A204.1 (cell line): ENCODE data around the gene C17orf58.
A peak's percentile ranks its signal among the peaks of the same experiment; 100 is the strongest.
"Not testable (repeated sequence)": the region's sequence is repeated elsewhere in the genome, so short reads cannot be mapped to it uniquely, and the experiment has no call there.

Experiments
- FAIRE-seq: peaks from 2 replicates; lab custom pipeline; 2012; peaks lifted over from hg19 to GRCh38; lab: Jason Lieb, UNC

The C17orf58 gene

GRCh38 chr17:67999291-67999911 is 3.1 kb upstream of the C17orf58 start:
- FAIRE-seq = no peak

- FAIRE-seq = no peak
These were observed 2.2 kb upstream of the C17orf58 start for GRCh38 chr17:67998466-67998865.

- FAIRE-seq = no peak
These were observed 552 bp downstream of the C17orf58 start for GRCh38 chr17:67995570-67996263.

- FAIRE-seq = no peak
These were observed 1.3 kb downstream of the C17orf58 start for GRCh38 chr17:67994817-67995569.

- FAIRE-seq = no peak
These were observed 2.3 kb downstream of the C17orf58 start for GRCh38 chr17:67993998-67994361.

GRCh38 chr17:67993153-67993997 is 2.9 kb downstream of the C17orf58 start:
- FAIRE-seq = no peak

- no peak for FAIRE-seq
These were observed 3.6 kb downstream of the C17orf58 start for GRCh38 chr17:67992548-67993152.

- FAIRE-seq = no peak
These were observed 5.4 kb downstream of the C17orf58 start for GRCh38 chr17:67990909-67991308.

- FAIRE-seq = no peak
These were observed 12.9 kb downstream of the C17orf58 start for GRCh38 chr17:67983383-67983688.

GRCh38 chr17:67982686-67983382 is 13.4 kb downstream of the C17orf58 start:
- FAIRE-seq = no peak

GRCh38 chr17:67982034-67982640 is 14.1 kb downstream of the C17orf58 start:
- FAIRE-seq = no peak

GRCh38 chr17:67980883-67981282 is 15.4 kb downstream of the C17orf58 start:
- not testable (repeated sequence) for FAIRE-seq

GRCh38 chr17:67980456-67980855 is 15.8 kb downstream of the C17orf58 start:
- FAIRE-seq = no peak

GRCh38 chr17:67976306-67976705 is 20.0 kb downstream of the C17orf58 start:
- FAIRE-seq = not testable (repeated sequence)

- FAIRE-seq = no peak
These were observed 21.6 kb downstream of the C17orf58 start for GRCh38 chr17:67974598-67975066.

GRCh38 chr17:67974185-67974584 is 22.1 kb downstream of the C17orf58 start:
- no peak for FAIRE-seq

- FAIRE-seq = no peak
These were observed 25.5 kb downstream of the C17orf58 start for GRCh38 chr17:67970783-67971182.

GRCh38 chr17:67963145-67963572 is 33.1 kb downstream of the C17orf58 start:
- peak; percentile 94 for FAIRE-seq

GRCh38 chr17:67962156-67962555 is 34.1 kb downstream of the C17orf58 start:
- not testable (repeated sequence) for FAIRE-seq

GRCh38 chr17:67960276-67960675 is 36.0 kb downstream of the C17orf58 start:
- not testable (repeated sequence) for FAIRE-seq

GRCh38 chr17:67959510-67959909 is 36.8 kb downstream of the C17orf58 start:
- FAIRE-seq = no peak
